PC-3 (cell line): Measurements from ENCODE around the gene URM1. TPM values are rescaled to one million over a fixed set of nuclear protein-coding genes. Genes with fewer than 3 reads are reported as not detected.

ENCODE experiments used
- ATAC-seq: fragments of 200-7000 bp; cut with Tn5 transposase; 2 replicates; pipeline ENCODE4 v1.9.1; 2020; ENCODE audit warnings: mild to moderate bottlenecking, moderate library complexity
- BruUV-seq: library from RNA; stranded (reverse); fragments of 400-500 nt; replicated peaks from 2 replicates; lab custom pipeline; 2021; lab: Mats Ljungman, UMichigan
- CTCF ChIA-PET: fragments of 300-600 bp; sonication (Branson Sonifier 250); formaldehyde crosslinking; loops from one replicate; lab custom pipeline; 2022; ENCODE audit warnings: antibody characterized with exemption; lab: Charles Lee
- POLR2A ChIA-PET: fragments of 300-600 bp; sonication (Branson Sonifier 250); formaldehyde crosslinking; loops from one replicate; lab custom pipeline; 2022; ENCODE audit warnings: antibody characterized with exemption; ENCODE audit not compliant: unreplicated experiment; lab: Charles Lee
- DNase-seq: peaks from one replicate; pipeline ENCODE4 v3.0.0-alpha.2; 2015
- H2AFZ ChIP-seq: fragments of 300-600 bp; sonication (generic); 2 replicates; pipeline ENCODE4 v1.6.0; 2016; ENCODE audit warnings: antibody characterized with exemption, low read length
- H3F3A ChIP-seq: fragments of 300-600 bp; sonication (generic); one replicate; pipeline ENCODE4 v1.6.0; 2017; ENCODE audit warnings: antibody characterized with exemption, low read length, control low read depth, mild to moderate bottlenecking; ENCODE audit not compliant: unreplicated experiment
- H3K27ac ChIP-seq: fragments of 300-600 bp; sonication (generic); 2 replicates; pipeline ENCODE4 v1.5.1; 2016; ENCODE audit warnings: mild to moderate bottlenecking, low read length
- H3K27me3 ChIP-seq: fragments of 300-600 bp; sonication (generic); 2 replicates; pipeline ENCODE4 v1.6.1; 2016; ENCODE audit warnings: low read length, mixed read lengths
- H3K36me3 ChIP-seq: fragments of 300-600 bp; sonication (generic); 2 replicates; pipeline ENCODE4 v1.6.1; 2016; ENCODE audit warnings: low read depth, mixed run types, low read length, mixed read lengths
- H3K4me1 ChIP-seq: fragments of 300-600 bp; sonication (generic); 2 replicates; pipeline ENCODE4 v1.5.1; 2016; ENCODE audit warnings: low read length; ENCODE audit not compliant: insufficient read depth
- H3K4me2 ChIP-seq: fragments of 300-600 bp; sonication (generic); 2 replicates; pipeline ENCODE4 v1.6.0; 2016; ENCODE audit warnings: low read length
- H3K4me3 ChIP-seq: fragments of 300-600 bp; sonication (generic); 2 replicates; pipeline ENCODE4 v1.5.1; 2016; ENCODE audit warnings: mild to moderate bottlenecking, low read length, mixed read lengths
- H3K79me2 ChIP-seq: fragments of 300-600 bp; sonication (generic); 2 replicates; pipeline ENCODE4 v1.6.1; 2017; ENCODE audit warnings: low read length, mixed read lengths
- H3K9ac ChIP-seq: fragments of 300-600 bp; sonication (generic); 2 replicates; pipeline ENCODE4 v1.6.0; 2016; ENCODE audit warnings: mild to moderate bottlenecking, low read length
- H3K9me2 ChIP-seq: fragments of 300-600 bp; sonication (generic); replicated peaks from 2 replicates; pipeline ENCODE4 v1.6.1; 2016; ENCODE audit warnings: mixed run types, low read length, mixed read lengths
- H3K9me3 ChIP-seq: fragments of 300-600 bp; sonication (generic); 2 replicates; pipeline ENCODE4 v1.6.1; 2016; ENCODE audit warnings: low read length, mixed read lengths
- H4K20me1 ChIP-seq: fragments of 300-600 bp; sonication (generic); 2 replicates; pipeline ENCODE4 v1.6.1; 2016; ENCODE audit warnings: low read length, mixed read lengths
- EZH2 ChIP-seq: fragments of 300-600 bp; sonication (generic); IDR thresholded peaks from one replicate; pipeline ENCODE4 v1.6.1; 2017; ENCODE audit warnings: antibody characterized with exemption, mild to moderate bottlenecking, low read length; ENCODE audit not compliant: unreplicated experiment
- EZH2phosphoT487 ChIP-seq: fragments of 300-600 bp; sonication (generic); IDR thresholded peaks from 2 replicates; pipeline ENCODE4 v1.6.1; 2018; ENCODE audit warnings: mild to moderate bottlenecking, antibody characterized with exemption, low read length, borderline replicate concordance
- intact Hi-C: fragments of 100-400 bp; cut with micrococcal nuclease; formaldehyde crosslinking; loops from 2 replicates; pipeline ENCODE4 v1.9.0; 2023
- total RNA-seq: library from RNA; depleted of rRNA; stranded (reverse); fragments of >200 nt; gene quantifications from 2 replicates; pipeline ENCODE4 v1.2.3, GENCODE V29; 2014
- TF ChIP-seq, protein P1 (sequence below): fragments of 300-600 bp; sonication (generic); conservative IDR thresholded peaks from 2 replicates; pipeline ENCODE4 v1.5.1; 2017; ENCODE audit warnings: antibody characterized with exemption, low read depth, mild to moderate bottlenecking, low read length

Gene URM1
- total RNA-seq, 1 experiment from 2014 or later, result 29.1 TPM

- Histone ChIP-seq H3K4me2 (no peak overlapping the region), H3K4me1 (no peaks in the 10 kb centered on the region), H3K79me2 (no peaks in the 10 kb centered on the region), H3F3A (no peaks in the 10 kb centered on the region), H3K27ac (no peak overlapping the region), H3K27me3 (no peaks in the 10 kb centered on the region), H4K20me1 (no peaks in the 10 kb centered on the region), H3K9me3 (no peaks in the 10 kb centered on the region), H3K36me3 (peaks cover 2% of the 10 kb centered on the region; the same call in 1 of the 2 replicates), H3K9ac (no peak overlapping the region), H2AFZ (no peak overlapping the region), H3K4me3 (no peak overlapping the region), H3K9me2 (no peaks in the 10 kb centered on the region)
- intact Hi-C loops, result no loop called here
- POLR2A ChIA-PET, result interaction anchor here (0.6 kb wide), 1 partner anchor 14 kb away, joined by 12 read pairs; the partner anchor contains the start of gene URM1
- CTCF ChIA-PET, result no interaction called here
- no peak for ATAC-seq
- TF ChIP-seq EZH2phosphoT487 (no peak), EZH2 (no peak)
- TF ChIP-seq, protein P1, sequence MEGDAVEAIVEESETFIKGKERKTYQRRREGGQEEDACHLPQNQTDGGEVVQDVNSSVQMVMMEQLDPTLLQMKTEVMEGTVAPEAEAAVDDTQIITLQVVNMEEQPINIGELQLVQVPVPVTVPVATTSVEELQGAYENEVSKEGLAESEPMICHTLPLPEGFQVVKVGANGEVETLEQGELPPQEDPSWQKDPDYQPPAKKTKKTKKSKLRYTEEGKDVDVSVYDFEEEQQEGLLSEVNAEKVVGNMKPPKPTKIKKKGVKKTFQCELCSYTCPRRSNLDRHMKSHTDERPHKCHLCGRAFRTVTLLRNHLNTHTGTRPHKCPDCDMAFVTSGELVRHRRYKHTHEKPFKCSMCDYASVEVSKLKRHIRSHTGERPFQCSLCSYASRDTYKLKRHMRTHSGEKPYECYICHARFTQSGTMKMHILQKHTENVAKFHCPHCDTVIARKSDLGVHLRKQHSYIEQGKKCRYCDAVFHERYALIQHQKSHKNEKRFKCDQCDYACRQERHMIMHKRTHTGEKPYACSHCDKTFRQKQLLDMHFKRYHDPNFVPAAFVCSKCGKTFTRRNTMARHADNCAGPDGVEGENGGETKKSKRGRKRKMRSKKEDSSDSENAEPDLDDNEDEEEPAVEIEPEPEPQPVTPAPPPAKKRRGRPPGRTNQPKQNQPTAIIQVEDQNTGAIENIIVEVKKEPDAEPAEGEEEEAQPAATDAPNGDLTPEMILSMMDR, result no peak
- BruUV-seq, result no TSS peak
- no peak for DNase-seq
Measured at GRCh38 chr9:128384801-128385495, 13.8 kb downstream of the URM1 start.

GRCh38 chr9:128385496-128386460 lies 14.6 kb downstream of the URM1 start:
- no peak overlapping the region for H3K4me2 ChIP-seq
- no peaks in the 10 kb centered on the region for H4K20me1 ChIP-seq
- TF ChIP-seq, protein P1, result no peak
- no peak for TF ChIP-seq EZH2
- no peak for TF ChIP-seq EZH2phosphoT487
- H3K4me1 ChIP-seq, result no peaks in the 10 kb centered on the region
- no TSS peak for BruUV-seq
- H3F3A ChIP-seq, result no peaks in the 10 kb centered on the region
- DNase-seq (no peak), ATAC-seq (no peak)
- H3K27ac ChIP-seq, result no peak overlapping the region
- intact Hi-C loops, result no loop called here
- H2AFZ ChIP-seq, result no peak overlapping the region
- H3K36me3 ChIP-seq, result peaks cover 2% of the 10 kb centered on the region; the same call in 1 of the 2 replicates
- no peak overlapping the region for H3K9ac ChIP-seq
- H3K9me2 ChIP-seq, result no peaks in the 10 kb centered on the region
- no peaks in the 10 kb centered on the region for H3K79me2 ChIP-seq
- CTCF ChIA-PET, result no interaction called here
- POLR2A ChIA-PET, result no interaction called here
- no peak overlapping the region for H3K4me3 ChIP-seq
- no peaks in the 10 kb centered on the region for H3K27me3 ChIP-seq
- H3K9me3 ChIP-seq, result no peaks in the 10 kb centered on the region
